Astrocyte (in vitro differentiated cells and primary cell): ENCODE data around the gene BUB3. TPM values are rescaled to one million over a fixed set of nuclear protein-coding genes. Genes with fewer than 3 reads are reported as not detected.
A peak's percentile ranks its signal among the peaks of the same experiment; 100 is the strongest.

Experiments
- DNase-seq: peaks from one replicate; pipeline ENCODE4 v3.0.0-alpha.2; 2010; ENCODE audit warnings: low read depth
- FAIRE-seq: peaks from 2 replicates; lab custom pipeline; 2011; peaks lifted over from hg19 to GRCh38; lab: Jason Lieb, UNC
- H2AFZ ChIP-seq: 2 replicates; pipeline ENCODE4 v1.6.0; 2012; ENCODE audit warnings: low read depth, low read length, inconsistent platforms
- H3K27ac ChIP-seq: 2 replicates; pipeline ENCODE4 v1.5.1; 2011; ENCODE audit warnings: low read depth, low read length, inconsistent platforms
- H3K27me3 ChIP-seq: 2 replicates; pipeline ENCODE4 v1.6.0; 2011; ENCODE audit warnings: low read length, inconsistent platforms; ENCODE audit not compliant: insufficient read depth
- H3K36me3 ChIP-seq: 2 replicates; pipeline ENCODE4 v1.5.1; 2011; ENCODE audit warnings: low read length, inconsistent platforms; ENCODE audit not compliant: insufficient read depth
- H3K4me1 ChIP-seq: 2 replicates; pipeline ENCODE4 v1.5.1; 2011; ENCODE audit warnings: low read length, inconsistent platforms; ENCODE audit not compliant: insufficient read depth
- H3K4me2 ChIP-seq: 2 replicates; pipeline ENCODE4 v1.6.0; 2012; ENCODE audit warnings: low read length, inconsistent platforms
- H3K4me3 ChIP-seq: 2 replicates; pipeline ENCODE4 v1.5.1; 2011; ENCODE audit warnings: low read depth, mild to moderate bottlenecking, low read length, inconsistent platforms; ENCODE audit not compliant: insufficient read depth
- H3K79me2 ChIP-seq: 2 replicates; pipeline ENCODE4 v1.6.0; 2012; ENCODE audit warnings: mild to moderate bottlenecking, low read length, inconsistent platforms; ENCODE audit not compliant: insufficient read depth
- H3K9ac ChIP-seq: 2 replicates; pipeline ENCODE4 v1.6.0; 2012; ENCODE audit warnings: mild to moderate bottlenecking, low read length, inconsistent platforms
- H3K9me3 ChIP-seq: 2 replicates; pipeline ENCODE4 v1.5.1; 2012; ENCODE audit warnings: low read depth, mild to moderate bottlenecking, low read length, inconsistent platforms; ENCODE audit not compliant: insufficient read depth
- H4K20me1 ChIP-seq: 2 replicates; pipeline ENCODE4 v1.6.0; 2012; ENCODE audit warnings: low read length, inconsistent platforms; ENCODE audit not compliant: insufficient read depth
- H3K27ac Mint-ChIP-seq: one replicate; pipeline ENCODE4 v1.8.0; 2021; ENCODE audit warnings: mild to moderate bottlenecking, mixed read lengths; ENCODE audit not compliant: unreplicated experiment
- H3K27me3 Mint-ChIP-seq: one replicate; pipeline ENCODE4 v1.8.0; 2021; ENCODE audit warnings: low read depth, mixed read lengths; ENCODE audit not compliant: unreplicated experiment
- H3K36me3 Mint-ChIP-seq: one replicate; pipeline ENCODE4 v1.8.0; 2021; ENCODE audit warnings: low read depth, mixed read lengths; ENCODE audit not compliant: unreplicated experiment
- H3K4me1 Mint-ChIP-seq: one replicate; pipeline ENCODE4 v1.8.0; 2021; ENCODE audit warnings: low read depth, mixed read lengths; ENCODE audit not compliant: unreplicated experiment
- H3K4me3 Mint-ChIP-seq: one replicate; pipeline ENCODE4 v1.8.0; 2021; ENCODE audit warnings: mild to moderate bottlenecking, moderate library complexity, mixed read lengths; ENCODE audit not compliant: unreplicated experiment
- H3K9me3 Mint-ChIP-seq: one replicate; pipeline ENCODE4 v1.8.0; 2021; ENCODE audit warnings: mild to moderate bottlenecking, mixed read lengths; ENCODE audit not compliant: unreplicated experiment
- CTCF ChIP-seq: IDR thresholded peaks from 2 replicates; pipeline ENCODE4 v1.5.1; 2011; ENCODE audit warnings: low read depth, mild to moderate bottlenecking, inconsistent platforms, low read length, moderate library complexity; ENCODE audit not compliant: insufficient read depth
- EZH2 ChIP-seq: IDR thresholded peaks from 2 replicates; pipeline ENCODE4 v1.6.1; 2012; ENCODE audit warnings: mild to moderate bottlenecking, low read length, inconsistent platforms; ENCODE audit not compliant: insufficient read depth
- total RNA-seq: library from RNA; stranded (reverse); gene quantifications from 2 replicates; pipeline ENCODE4 v1.2.1, GENCODE V29; 2021

BUB3 gene
- total RNA-seq, 1 donor from 2014 or later: 81.7 TPM

GRCh38 chr10:123140164-123140982, 13.8 kb upstream of the BUB3 start:
- no peak overlapping the region for H3K4me3 ChIP-seq
- H3K27me3 ChIP-seq: peaks cover 92% of the 10 kb centered on the region
- DNase-seq: no peak
- H3K9ac ChIP-seq: no peak overlapping the region
- Mint-ChIP-seq H3K9me3 (peaks cover 22% of the 10 kb centered on the region), H3K27me3 (peaks cover 77% of the 10 kb centered on the region), H3K36me3 (peaks cover 2% of the 10 kb centered on the region), H3K4me1 (peaks cover 3% of the 10 kb centered on the region), H3K27ac (peak overlapping the region; percentile 3), H3K4me3 (no peak overlapping the region)
- H3K79me2 ChIP-seq: no peaks in the 10 kb centered on the region
- no peak overlapping the region for H2AFZ ChIP-seq
- H3K36me3 ChIP-seq: no peaks in the 10 kb centered on the region
- peaks cover 4% of the 10 kb centered on the region for H3K9me3 ChIP-seq
- no peaks in the 10 kb centered on the region for H3K4me1 ChIP-seq
- H3K27ac ChIP-seq: no peak overlapping the region
- no peak for TF ChIP-seq CTCF
- TF ChIP-seq EZH2: peak; percentile 68
- H4K20me1 ChIP-seq: peaks cover 34% of the 10 kb centered on the region
- FAIRE-seq: no peak
- H3K4me2 ChIP-seq: no peak overlapping the region

- DNase-seq: no peak
- TF ChIP-seq EZH2 (no peak), CTCF (no peak)
- H3K9ac ChIP-seq: no peak overlapping the region
Observed at GRCh38 chr10:123140983-123141390, 13.2 kb upstream of the BUB3 start.

More at GRCh38 chr10:123140983-123141390, 13.2 kb upstream of the BUB3 start:
- peaks cover 37% of the 10 kb centered on the region for H4K20me1 ChIP-seq
- H3K4me1 ChIP-seq: no peaks in the 10 kb centered on the region
- H3K4me3 ChIP-seq: no peak overlapping the region
- no peaks in the 10 kb centered on the region for H3K79me2 ChIP-seq
- no peak overlapping the region for H3K4me2 ChIP-seq
- Mint-ChIP-seq H3K27ac (no peak overlapping the region), H3K36me3 (peaks cover 2% of the 10 kb centered on the region), H3K4me3 (no peak overlapping the region), H3K9me3 (peaks cover 23% of the 10 kb centered on the region), H3K27me3 (peaks cover 83% of the 10 kb centered on the region), H3K4me1 (peaks cover 3% of the 10 kb centered on the region)
- no peak for FAIRE-seq
- no peaks in the 10 kb centered on the region for H3K36me3 ChIP-seq
- no peak overlapping the region for H2AFZ ChIP-seq
- H3K27me3 ChIP-seq: peaks cover 94% of the 10 kb centered on the region
- no peak overlapping the region for H3K27ac ChIP-seq
- H3K9me3 ChIP-seq: peaks cover 4% of the 10 kb centered on the region
